ENCODE results near the gene PLA2G6. TPM values are rescaled to one million over a fixed set of nuclear protein-coding genes. Genes with fewer than 3 reads are reported as not detected.

The PLA2G6 gene
- total RNA-seq, 1 experiment from 2014 or later = 29.9 TPM

- no peaks in the 10 kb centered on the region for H3K9me3 Mint-ChIP-seq
- H3K4me1 Mint-ChIP-seq = no peaks in the 10 kb centered on the region
- peaks cover 16% of the 10 kb centered on the region for H3K36me3 Mint-ChIP-seq
- CTCF ChIA-PET = interaction anchor here (0.7 to 2.0 kb wide), 2 partner anchors 36 to 59 kb away, joined by 3 to 6 read pairs; no protein-coding TSS in a partner anchor
- DNase-seq (ENCODE audit: low spot score) (no peak), ATAC-seq (no peak)
- H3K27me3 Mint-ChIP-seq (ENCODE audit: low read depth) = no peaks in the 10 kb centered on the region
- TF ChIP-seq FOXP4 (CRISPR knock-in tag; IDR thresholded peaks at IDR 0.05) = no peak
- TF ChIP-seq OVOL2 (CRISPR knock-in tag; IDR thresholded peaks at IDR 0.05; ENCODE audit: borderline replicate concordance) = no peak
- no peak for TF ChIP-seq AR (CRISPR knock-in tag; IDR thresholded peaks at IDR 0.05)
- no peak for TF ChIP-seq ZNF425 (CRISPR knock-in tag; conservative IDR thresholded peaks at IDR 0.05)
- TF ChIP-seq NFATC4 (CRISPR knock-in tag; IDR thresholded peaks at IDR 0.05) = no peak
- TF ChIP-seq ZNF512 (CRISPR knock-in tag; IDR thresholded peaks at IDR 0.05; ENCODE audit: borderline replicate concordance) = no peak
- TF ChIP-seq ZNF263 (CRISPR knock-in tag; IDR thresholded peaks at IDR 0.05; ENCODE audit: low read depth) = no peak
- TF ChIP-seq EMX1 (CRISPR knock-in tag; IDR thresholded peaks at IDR 0.05) = no peak
- no peak overlapping the region for H3K27ac Mint-ChIP-seq
- no peak overlapping the region for H3K4me3 Mint-ChIP-seq
- POLR2A ChIA-PET = no interaction called here
Measured at GRCh38 chr22:38133331-38133730, 48.3 kb downstream of the PLA2G6 start.

GRCh38 chr22:38132794-38133193 is 48.8 kb downstream of the PLA2G6 start:
- no peak for DNase-seq (ENCODE audit: low spot score)
- Mint-ChIP-seq H3K36me3 (peaks cover 16% of the 10 kb centered on the region), H3K27ac (no peak overlapping the region), H3K4me3 (no peak overlapping the region), H3K27me3 (ENCODE audit: low read depth) (no peaks in the 10 kb centered on the region), H3K9me3 (no peaks in the 10 kb centered on the region), H3K4me1 (no peaks in the 10 kb centered on the region)
- ChIA-PET CTCF (interaction anchor here (1.0 to 2.0 kb wide), 2 partner anchors 18 to 35 kb away, joined by 4 to 6 read pairs; no protein-coding TSS in a partner anchor), POLR2A (no interaction called here)
- TF ChIP-seq RELA (CRISPR knock-in tag; IDR thresholded peaks at IDR 0.05; ENCODE audit: borderline replicate concordance) (0 out of 2 replicates have a peak, but pooled peaks have one; percentile 23), ZNF671 (CRISPR knock-in tag; IDR thresholded peaks at IDR 0.05) (no peak), ZNF532 (CRISPR knock-in tag; IDR thresholded peaks at IDR 0.05; ENCODE audit: borderline replicate concordance) (no peak), IRF1 (CRISPR knock-in tag; IDR thresholded peaks at IDR 0.05) (no peak)
- no peak for ATAC-seq
